ENCODE data around the gene EZH1. TPM values are rescaled to one million over a fixed set of nuclear protein-coding genes. Genes with fewer than 3 reads are reported as not detected.
"Not testable (repeated sequence)": the region's sequence is repeated elsewhere in the genome, so short reads cannot be mapped to it uniquely, and the experiment has no call there.

EZH1 gene
- total RNA-seq, 2 donors from 2014 or later, result 72.6 to 77.0 TPM

- Mint-ChIP-seq H3K4me3 (no peak overlapping the region), H3K27me3 (peaks cover 18% of the 10 kb centered on the region), H3K27ac (no peak overlapping the region), H3K36me3 (ENCODE audit: low read depth) (peaks cover 2% of the 10 kb centered on the region), H3K4me1 (peaks cover 30% of the 10 kb centered on the region)
- ATAC-seq (no peak), DNase-seq (no peak)
- no peaks in the 10 kb centered on the region for H3K9me3 ChIP-seq (ENCODE audit: control insufficient read depth, low read length, poor library complexity, severe bottlenecking)
Measured at GRCh38 chr17:42673266-42673884, 71.5 kb downstream of the EZH1 start.

GRCh38 chr17:42672038-42672437, 72.8 kb downstream of the EZH1 start:
- Mint-ChIP-seq H3K36me3 (ENCODE audit: low read depth) (peaks cover 2% of the 10 kb centered on the region), H3K27me3 (peaks cover 18% of the 10 kb centered on the region), H3K4me3 (no peak overlapping the region), H3K27ac (no peak overlapping the region), H3K4me1 (peaks cover 26% of the 10 kb centered on the region)
- DNase-seq (no peak), ATAC-seq (no peak)
- H3K9me3 ChIP-seq (ENCODE audit: control insufficient read depth, low read length, poor library complexity, severe bottlenecking), result no peaks in the 10 kb centered on the region

GRCh38 chr17:42670789-42671657, 73.8 kb downstream of the EZH1 start:
- H3K9me3 ChIP-seq (ENCODE audit: control insufficient read depth, low read length, poor library complexity, severe bottlenecking), result no peaks in the 10 kb centered on the region
- Mint-ChIP-seq H3K27ac (no peak overlapping the region), H3K36me3 (ENCODE audit: low read depth) (peaks cover 3% of the 10 kb centered on the region), H3K4me1 (peaks cover 20% of the 10 kb centered on the region), H3K4me3 (peak overlapping the region; percentile 87), H3K27me3 (peaks cover 18% of the 10 kb centered on the region)
- ATAC-seq (no peak), DNase-seq (no peak)

GRCh38 chr17:42669977-42670788, 74.7 kb downstream of the EZH1 start:
- no peaks in the 10 kb centered on the region for H3K9me3 ChIP-seq (ENCODE audit: control insufficient read depth, low read length, poor library complexity, severe bottlenecking)
- Mint-ChIP-seq H3K36me3 (ENCODE audit: low read depth) (peaks cover 3% of the 10 kb centered on the region), H3K27ac (no peak overlapping the region), H3K4me3 (peak overlapping the region; percentile 87), H3K27me3 (peaks cover 18% of the 10 kb centered on the region), H3K4me1 (peaks cover 20% of the 10 kb centered on the region)
- ATAC-seq (peak; percentile 89), DNase-seq (peak; percentile 51 to 62 (median 60))

GRCh38 chr17:42669705-42669976, 75.2 kb downstream of the EZH1 start:
- peaks cover 13% of the 10 kb centered on the region for H3K27me3 Mint-ChIP-seq

GRCh38 chr17:42667088-42667951, 77.5 kb downstream of the EZH1 start:
- Mint-ChIP-seq H3K4me1 (peaks cover 11% of the 10 kb centered on the region), H3K27me3 (peaks cover 7% of the 10 kb centered on the region), H3K36me3 (ENCODE audit: low read depth) (peaks cover 3% of the 10 kb centered on the region), H3K27ac (no peak overlapping the region), H3K4me3 (no peak overlapping the region)
- ATAC-seq, result no peak
- H3K9me3 ChIP-seq (ENCODE audit: control insufficient read depth, low read length, poor library complexity, severe bottlenecking), result no peaks in the 10 kb centered on the region
- no peak for DNase-seq

More at GRCh38 chr17:42669705-42669976, 75.2 kb downstream of the EZH1 start:
- peak overlapping the region; percentile 69 for H3K4me3 Mint-ChIP-seq
- no peak for DNase-seq
- H3K9me3 ChIP-seq (ENCODE audit: control insufficient read depth, low read length, poor library complexity, severe bottlenecking), result no peaks in the 10 kb centered on the region
- H3K4me1 Mint-ChIP-seq, result peaks cover 17% of the 10 kb centered on the region
- peaks cover 3% of the 10 kb centered on the region for H3K36me3 Mint-ChIP-seq (ENCODE audit: low read depth)
- no peak overlapping the region for H3K27ac Mint-ChIP-seq
- no peak for ATAC-seq

- not testable (repeated sequence) for ATAC-seq; H3K4me1 Mint-ChIP-seq; H3K27ac Mint-ChIP-seq; H3K27me3 Mint-ChIP-seq; DNase-seq; H3K4me3 Mint-ChIP-seq; H3K9me3 ChIP-seq (ENCODE audit: control insufficient read depth, low read length, poor library complexity, severe bottlenecking); H3K36me3 Mint-ChIP-seq (ENCODE audit: low read depth)
Measured at GRCh38 chr17:42666126-42666525, 78.7 kb downstream of the EZH1 start.

GRCh38 chr17:42665581-42666001, 79.2 kb downstream of the EZH1 start:
- Mint-ChIP-seq H3K4me1 (peaks cover 5% of the 10 kb centered on the region), H3K27ac (no peak overlapping the region), H3K4me3 (no peak overlapping the region), H3K36me3 (ENCODE audit: low read depth) (peaks cover 3% of the 10 kb centered on the region), H3K27me3 (no peaks in the 10 kb centered on the region)
- ATAC-seq, result no peak
- no peak for DNase-seq
- H3K9me3 ChIP-seq (ENCODE audit: control insufficient read depth, low read length, poor library complexity, severe bottlenecking), result no peaks in the 10 kb centered on the region

GRCh38 chr17:42660692-42661345, 84.0 kb downstream of the EZH1 start:
- no peaks in the 10 kb centered on the region for H3K36me3 Mint-ChIP-seq (ENCODE audit: low read depth)
- H3K9me3 ChIP-seq (ENCODE audit: control insufficient read depth, low read length, poor library complexity, severe bottlenecking), result no peaks in the 10 kb centered on the region
- no peak for DNase-seq
- peaks cover 3% of the 10 kb centered on the region for H3K27me3 Mint-ChIP-seq
- H3K4me3 Mint-ChIP-seq, result peak overlapping the region; percentile 36
- no peak for ATAC-seq
- no peak overlapping the region for H3K27ac Mint-ChIP-seq
- H3K4me1 Mint-ChIP-seq, result peaks cover 16% of the 10 kb centered on the region

GRCh38 chr17:42659932-42660274, 84.9 kb downstream of the EZH1 start:
- H3K36me3 Mint-ChIP-seq (ENCODE audit: low read depth); ATAC-seq; H3K9me3 ChIP-seq (ENCODE audit: control insufficient read depth, low read length, poor library complexity, severe bottlenecking); H3K27ac Mint-ChIP-seq; DNase-seq: not testable (repeated sequence)
- Mint-ChIP-seq H3K27me3 (peaks cover 12% of the 10 kb centered on the region), H3K4me1 (peaks cover 22% of the 10 kb centered on the region), H3K4me3 (peak overlapping the region; percentile 89)

GRCh38 chr17:42659079-42659931, 85.5 kb downstream of the EZH1 start, which contains the start of gene TUBG2:
TSS of gene TUBG2 (plus strand) at chr17:42659284. CDS start at chr17:42659504, 220 bp downstream.
- peak; percentile 43 to 59 (median 53) for DNase-seq
- peaks cover 15% of the 10 kb centered on the region for H3K27me3 Mint-ChIP-seq
- H3K9me3 ChIP-seq (ENCODE audit: control insufficient read depth, low read length, poor library complexity, severe bottlenecking), result no peaks in the 10 kb centered on the region
- H3K27ac Mint-ChIP-seq, result peak within 1 kb of the TSS; percentile 66
- peak within 1 kb of the TSS; percentile 89 for H3K4me3 Mint-ChIP-seq
- peak; percentile 79 for ATAC-seq
- peaks cover 26% of the 10 kb centered on the region for H3K4me1 Mint-ChIP-seq
- peaks cover 2% of the 10 kb centered on the region for H3K36me3 Mint-ChIP-seq (ENCODE audit: low read depth)

Measured in T-helper 17 cell (primary cell).